Activated T-cell treated with anti-CD3 and anti-CD28 coated beads for 24 hours (primary cell): ENCODE results near the gene PHF14.

Experiments used
- DNase-seq: peaks from one replicate; pipeline ENCODE4 v3.0.0-alpha.2; 2020; ENCODE audit warnings: low read depth

Gene PHF14

DNA sequence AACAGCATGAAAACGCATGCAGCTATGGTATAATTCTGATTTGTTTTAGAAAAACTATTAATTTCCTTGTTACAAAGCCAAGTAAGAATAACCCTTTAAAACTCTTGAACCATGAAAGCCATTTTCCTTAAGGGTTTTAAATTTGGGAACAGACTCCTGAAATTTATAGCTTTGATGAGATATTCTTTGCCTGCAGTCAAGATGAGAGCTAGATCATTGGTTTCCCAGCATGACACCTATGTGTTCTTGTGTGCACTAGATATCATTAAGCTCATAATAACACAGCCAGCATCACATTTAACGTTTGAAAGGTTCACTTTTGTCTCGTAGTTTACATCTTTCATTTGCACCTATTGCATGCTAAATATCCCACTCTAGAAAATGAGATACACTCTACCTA lies 202.2 kb downstream of the PHF14 start:
- no peak for DNase-seq

DNA sequence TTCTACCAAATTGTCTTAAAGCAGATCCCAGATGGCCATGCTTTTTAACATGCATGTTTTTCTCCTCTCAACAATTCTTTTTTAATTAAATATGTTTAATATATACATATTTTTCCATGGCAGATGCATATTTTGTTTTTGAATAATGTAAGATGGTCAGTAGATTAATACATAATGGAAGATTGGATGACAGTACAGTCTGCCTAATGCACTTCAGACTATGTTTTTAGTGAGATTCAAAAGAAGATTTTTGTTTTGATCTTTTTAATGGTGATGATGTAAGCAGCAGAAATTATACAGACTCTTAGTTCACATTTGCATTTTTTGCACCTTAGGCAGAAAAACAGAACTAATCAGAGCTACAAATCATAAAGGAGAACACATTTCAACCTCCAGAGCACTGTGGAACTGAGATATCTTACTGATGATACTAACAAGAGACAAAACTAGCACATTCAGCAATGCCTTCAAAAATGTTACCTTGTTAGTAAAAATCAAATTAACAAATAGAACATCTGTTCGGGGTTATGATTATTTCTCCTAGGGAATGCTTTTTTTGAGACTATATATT lies 203.4 kb downstream of the PHF14 start:
- no peak for DNase-seq

DNA sequence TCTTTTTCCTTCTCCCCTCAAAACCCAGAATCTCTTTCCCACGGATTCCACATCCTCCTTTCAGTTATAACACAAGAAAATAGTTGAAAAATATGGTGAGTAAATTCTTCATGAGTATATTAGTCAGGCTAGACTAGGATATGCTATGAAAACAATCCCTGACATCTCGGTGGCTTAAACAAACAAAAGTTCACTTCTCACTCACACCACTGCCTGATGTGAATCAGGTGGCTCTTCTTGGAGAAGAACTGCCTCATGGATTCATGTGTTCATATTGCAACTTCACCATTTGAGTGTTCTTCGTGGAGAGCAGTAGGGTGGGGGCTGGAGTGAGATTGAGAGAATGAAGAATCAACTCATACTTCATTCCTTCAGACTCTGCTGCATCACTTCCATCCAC lies 204.1 kb downstream of the PHF14 start:
- no peak for DNase-seq

DNA sequence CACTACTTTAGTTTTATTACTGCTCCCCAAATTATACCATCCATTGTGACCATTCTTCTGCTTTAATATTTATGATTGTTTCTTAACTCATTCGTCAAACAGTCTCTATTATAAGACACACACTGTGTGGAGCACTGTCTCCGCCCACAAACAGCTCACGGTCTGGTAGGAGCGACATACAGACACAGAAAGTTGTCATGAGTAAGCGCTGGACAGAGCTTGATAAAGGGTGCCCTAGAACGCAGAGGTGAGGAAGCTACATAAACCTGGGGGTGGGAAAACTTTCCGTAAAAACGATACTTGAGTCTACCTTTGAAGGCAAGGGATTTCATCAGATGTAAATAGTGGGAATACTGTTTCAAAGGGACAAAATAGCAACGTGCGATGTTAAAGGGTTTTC lies 207.9 kb downstream of the PHF14 start:
- no peak for DNase-seq

DNA sequence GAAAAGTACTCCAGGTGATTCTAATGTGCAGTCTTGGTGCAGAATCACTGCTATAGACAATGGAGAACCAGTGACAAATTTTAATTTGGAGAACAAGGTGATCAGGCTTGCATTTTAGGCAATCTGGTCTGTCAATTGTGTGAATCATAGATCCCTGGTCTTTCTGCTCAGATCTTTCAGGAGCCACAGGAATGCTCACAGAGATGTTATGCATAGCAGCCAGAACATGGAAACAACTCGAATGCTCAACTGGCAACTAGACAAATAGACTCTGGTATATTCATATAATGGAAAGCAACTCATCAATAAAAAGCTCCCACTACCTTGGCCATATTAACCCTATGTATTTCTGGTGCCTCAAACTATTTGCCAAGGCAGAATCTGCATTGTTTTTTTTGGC lies 209.1 kb downstream of the PHF14 start:
- DNase-seq: no peak

DNA sequence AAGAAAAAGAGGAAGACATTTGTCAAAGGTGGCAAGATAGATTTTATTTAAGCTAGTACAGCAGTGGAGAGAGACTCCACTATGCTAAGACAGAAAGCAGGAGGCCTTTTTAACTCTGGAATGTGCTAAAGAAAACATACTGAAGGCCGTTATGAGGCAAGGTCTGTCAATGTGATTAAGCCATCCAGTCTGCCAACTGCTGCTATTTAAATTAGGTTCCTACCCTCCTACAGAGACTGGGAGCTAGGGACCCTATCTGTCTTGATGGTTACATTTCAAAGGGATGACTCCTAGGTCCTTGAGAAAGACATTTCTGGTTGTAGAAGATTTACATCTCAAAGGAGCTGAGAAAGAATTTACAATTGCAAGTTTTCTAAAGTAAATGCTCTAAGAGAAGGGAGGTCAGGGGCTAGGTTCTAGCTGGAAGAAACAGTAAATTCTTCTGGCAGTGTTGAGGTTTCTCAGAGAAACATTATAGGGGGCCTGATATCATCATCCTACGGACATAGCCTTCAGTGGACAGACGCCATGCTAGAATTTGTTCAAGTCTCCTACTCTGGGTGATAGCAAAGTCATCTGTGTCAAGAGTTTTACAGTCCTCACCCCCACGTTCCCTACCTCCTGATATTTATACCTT lies 211.6 kb downstream of the PHF14 start:
- no peak for DNase-seq

DNA sequence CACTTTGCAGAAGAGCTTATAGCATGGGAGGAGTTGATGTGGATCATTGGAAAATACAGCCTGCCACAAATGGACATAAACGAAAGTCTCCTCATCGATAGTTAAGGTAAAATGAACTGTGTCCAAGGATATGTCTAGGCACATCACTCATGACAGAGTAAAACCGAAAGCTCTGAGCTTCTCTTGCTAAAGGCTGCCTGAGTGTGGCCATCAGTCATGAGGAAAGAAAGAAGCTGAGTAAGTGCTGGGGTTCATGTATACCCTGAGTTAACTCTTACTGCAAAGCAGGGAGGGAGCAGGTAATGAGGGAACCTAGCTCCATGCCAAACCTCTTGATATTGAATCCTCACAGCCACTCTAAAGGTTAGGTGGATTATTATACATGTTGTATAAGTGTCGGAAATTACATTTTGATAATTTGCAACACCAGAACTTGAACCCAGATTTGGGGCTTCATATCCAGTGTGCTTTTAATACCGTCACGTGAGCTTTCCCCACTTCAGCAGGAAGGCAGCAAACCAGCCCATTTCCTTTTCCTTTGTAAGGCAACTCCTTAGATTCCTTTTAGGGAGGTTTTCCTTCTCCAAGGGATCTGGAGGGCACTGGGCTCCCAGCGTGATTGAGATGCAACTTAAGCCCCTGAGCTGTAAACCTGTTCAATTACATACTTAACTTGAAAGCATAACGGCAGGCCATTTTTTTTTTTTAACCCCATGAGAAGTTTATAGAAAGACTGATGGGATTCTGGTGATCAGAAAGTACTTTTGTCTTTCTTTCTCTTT lies 215.0 kb downstream of the PHF14 start:
- no peak for DNase-seq

DNA sequence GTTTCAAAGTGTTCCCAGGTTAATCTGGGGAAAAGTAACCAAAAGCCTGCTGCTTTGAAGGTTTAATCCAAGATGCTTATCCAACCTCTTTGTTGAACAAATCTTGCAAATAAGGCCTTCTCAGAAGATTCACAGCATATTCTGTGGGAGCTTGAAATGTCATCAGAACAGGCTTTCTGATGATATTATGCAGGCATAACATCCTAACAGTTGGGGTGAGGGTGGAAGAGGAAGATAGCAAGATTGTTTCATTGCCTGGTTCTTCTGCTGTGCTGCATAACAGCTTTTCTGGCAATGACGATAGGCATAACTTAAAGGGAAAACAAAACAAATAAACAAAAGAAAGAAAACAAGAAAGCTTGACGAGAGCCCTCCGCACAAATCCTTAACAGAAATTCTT lies 217.4 kb downstream of the PHF14 start:
- DNase-seq: no peak

DNA sequence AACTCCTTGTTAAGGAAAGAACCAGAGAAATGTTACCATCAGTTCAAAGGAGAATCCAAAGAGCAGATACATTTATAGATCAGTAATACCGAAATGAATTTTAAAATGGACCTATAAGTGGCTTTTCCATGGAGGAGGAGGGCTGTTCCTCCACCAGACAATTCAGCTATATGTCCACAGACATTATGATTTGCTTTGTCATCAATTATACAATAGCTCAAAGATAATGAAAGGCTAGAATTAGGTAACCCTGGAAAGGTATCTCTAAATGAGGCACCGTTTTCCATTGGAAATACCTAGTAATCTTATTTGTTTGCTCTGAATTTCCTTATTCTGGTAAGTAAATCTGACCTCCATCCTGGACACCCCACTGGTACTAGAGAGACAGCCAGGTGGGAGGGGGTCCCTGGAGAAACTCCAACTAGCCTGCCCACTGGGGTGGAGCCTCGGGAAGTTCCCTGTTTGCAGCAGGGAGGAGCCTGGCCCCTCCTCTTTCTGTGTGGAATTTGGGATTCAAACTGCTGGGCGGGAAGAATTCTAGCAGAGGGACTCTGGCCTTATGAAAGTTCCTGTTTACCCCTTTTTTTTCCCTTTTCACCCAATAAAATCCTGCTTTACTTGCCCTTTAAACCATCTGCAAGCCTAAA lies 218.0 kb downstream of the PHF14 start:
- DNase-seq: no peak

DNA sequence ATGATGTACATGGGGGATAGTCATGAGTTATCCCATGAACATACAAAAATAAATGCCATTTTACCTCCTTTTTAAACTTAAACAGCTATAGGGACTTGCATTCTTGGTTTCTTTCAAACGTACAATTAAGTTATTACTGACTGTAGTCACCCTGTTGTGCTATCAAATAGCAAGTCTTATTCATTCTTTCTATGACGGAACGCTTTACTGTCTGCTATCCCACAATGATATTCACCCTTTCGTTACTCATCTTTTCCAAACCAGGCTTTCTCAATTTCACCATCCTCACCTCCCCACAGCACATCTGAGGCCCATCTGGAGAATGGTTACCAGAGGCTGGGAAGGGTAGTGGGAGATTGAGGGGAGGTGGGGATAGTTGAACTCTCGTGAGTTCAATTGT lies 218.8 kb downstream of the PHF14 start:
- no peak for DNase-seq

DNA sequence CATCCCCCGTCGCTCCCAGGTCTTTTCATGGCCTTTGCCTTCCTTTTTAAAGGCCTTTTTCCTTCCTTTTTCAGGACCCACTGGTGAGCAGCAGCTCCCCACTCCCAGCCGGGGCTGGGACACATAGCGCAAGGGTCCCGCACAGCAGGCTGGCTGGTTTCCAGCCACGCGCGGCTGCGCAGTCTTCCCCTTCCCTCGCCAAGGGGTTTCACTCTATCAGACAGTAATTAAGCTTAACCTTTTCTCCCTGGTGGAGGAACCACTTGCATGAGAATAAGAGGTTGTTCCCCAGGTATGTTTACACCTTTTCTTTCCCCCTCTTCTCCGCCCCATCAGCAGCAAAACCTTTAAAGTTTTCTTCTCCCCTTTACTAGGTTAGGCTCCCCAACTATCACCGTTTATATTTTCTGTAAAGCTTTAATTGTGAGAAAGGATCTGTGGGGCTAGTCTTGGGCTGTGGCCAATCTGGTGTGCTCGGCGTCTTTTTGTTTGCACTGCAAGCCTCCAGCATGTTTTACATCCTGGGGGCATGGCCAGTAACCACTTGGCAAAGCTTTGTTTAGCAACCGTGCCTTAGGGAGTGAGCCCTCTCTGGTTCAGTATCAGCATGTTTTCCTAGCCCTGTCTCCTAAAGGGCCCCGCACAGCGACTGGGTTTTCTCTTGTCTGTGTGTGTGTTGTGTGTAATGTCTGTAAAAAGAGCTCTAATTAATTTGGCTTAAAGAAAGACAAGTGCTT lies 219.6 kb downstream of the PHF14 start:
- no peak for DNase-seq

DNA sequence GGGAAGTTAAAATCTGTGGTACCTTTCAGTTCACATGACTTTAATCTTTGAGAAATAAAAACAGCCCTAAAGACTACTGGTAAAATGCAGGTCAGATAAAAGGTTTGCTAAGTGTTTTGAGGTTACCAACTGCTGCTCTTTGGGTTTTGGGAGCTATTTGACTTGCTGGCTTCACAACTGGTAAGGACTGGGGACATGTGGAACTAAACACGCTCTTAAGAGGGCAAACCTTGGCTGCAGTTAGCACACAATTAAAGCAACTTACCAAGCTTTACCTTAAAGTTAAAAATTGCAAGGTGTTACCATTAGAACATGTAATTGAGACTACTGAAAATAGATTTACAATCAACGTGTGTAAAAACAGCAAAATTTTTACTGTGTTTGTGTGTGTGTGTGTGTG lies 220.2 kb downstream of the PHF14 start:
- DNase-seq: no peak

DNA sequence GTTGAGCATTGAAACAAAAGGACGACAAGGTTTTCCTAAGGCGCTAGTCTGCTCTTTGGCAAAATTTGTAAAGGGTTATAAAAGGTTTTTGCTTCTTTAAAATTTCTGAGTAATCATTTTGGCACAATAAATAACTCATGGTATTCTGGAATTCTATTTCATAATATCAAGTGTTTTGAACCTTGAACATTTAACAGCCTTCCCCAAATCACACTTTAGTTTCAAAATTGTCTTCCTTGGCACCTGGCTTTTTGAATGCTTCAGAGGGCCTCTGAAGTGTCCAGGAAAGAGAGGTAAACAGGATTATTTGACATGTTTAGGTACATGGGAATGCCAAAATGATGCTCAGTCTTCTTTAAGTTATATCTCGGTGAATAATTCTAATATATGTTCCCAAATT lies 220.8 kb downstream of the PHF14 start:
- DNase-seq: no peak

DNA sequence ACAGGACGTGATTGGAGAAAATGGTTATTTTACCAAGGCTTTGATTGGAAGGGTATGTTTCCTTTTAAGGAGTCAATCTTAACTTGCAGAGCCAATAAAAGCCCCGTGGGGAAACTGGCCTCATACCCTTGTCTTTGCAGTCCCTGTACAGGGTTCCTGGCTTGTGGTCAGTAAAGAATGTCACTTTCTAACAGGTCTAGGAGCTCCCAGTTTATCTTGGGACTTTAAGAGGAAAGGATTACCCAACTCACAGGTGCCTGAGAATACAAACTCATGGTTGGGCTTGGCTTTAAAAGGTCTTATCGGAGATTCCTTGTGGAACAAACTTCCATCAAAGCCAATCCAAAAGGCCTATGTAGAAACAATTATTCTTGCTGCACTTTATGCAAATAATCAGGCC lies 221.8 kb downstream of the PHF14 start:
- DNase-seq: no peak

DNA sequence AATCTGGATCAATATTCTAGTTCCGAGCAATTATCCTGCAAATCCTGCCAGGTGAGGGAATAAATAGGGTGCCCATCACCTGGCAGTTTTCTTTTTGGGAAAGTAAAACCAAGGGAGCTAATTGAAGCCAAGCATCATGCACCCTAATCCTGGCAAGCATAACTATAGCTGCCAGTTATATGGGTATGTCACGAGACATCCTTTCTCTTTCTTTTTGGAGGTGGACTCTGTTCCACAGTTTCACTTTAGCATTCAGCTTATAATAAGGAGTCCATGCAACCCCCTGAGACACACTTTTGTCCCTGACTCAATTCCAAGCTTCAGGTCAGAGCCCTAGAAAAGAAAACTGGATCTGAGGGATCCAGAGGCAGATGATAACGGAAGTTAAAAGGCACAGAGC lies 222.5 kb downstream of the PHF14 start:
- no peak for DNase-seq

DNA sequence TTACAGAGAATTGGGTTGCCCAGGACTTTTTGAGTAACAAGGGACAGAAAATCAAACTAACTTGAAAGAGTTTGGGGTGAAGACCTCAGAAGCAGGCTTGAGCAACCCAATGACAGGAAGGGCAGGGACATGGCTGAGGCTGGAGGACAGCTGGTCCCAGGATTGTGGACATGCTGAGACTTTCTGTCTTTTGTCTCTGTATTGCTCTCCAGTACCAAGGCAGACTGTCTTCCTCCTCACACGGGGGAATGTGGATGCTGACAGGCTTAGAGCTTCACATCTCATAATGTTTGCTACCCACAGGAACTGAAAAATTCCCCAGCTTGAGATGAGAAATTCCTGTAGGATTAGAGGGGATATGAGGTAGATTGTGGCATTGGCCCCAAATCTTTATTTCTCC lies 229.6 kb downstream of the PHF14 start:
- no peak for DNase-seq

DNA sequence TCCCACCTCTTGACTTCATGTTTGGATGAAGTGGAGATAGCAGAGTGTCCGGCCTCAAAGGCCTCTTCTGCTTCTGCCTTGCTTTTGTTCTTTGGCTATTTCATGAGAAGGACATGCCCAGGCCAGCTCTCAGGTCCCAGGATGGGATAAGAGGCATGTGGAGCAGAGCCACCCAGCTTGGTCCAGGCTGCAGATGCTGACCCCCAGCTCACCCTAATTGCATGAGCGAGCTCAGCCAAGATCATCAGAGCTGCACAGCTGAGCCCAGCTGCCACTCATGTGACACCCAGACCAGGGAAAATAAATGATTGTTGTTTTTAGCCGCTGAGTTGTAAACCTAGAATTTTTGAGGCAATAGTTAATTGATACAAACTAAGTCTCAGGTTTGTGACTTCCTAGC lies 230.0 kb downstream of the PHF14 start:
- DNase-seq: no peak

DNA sequence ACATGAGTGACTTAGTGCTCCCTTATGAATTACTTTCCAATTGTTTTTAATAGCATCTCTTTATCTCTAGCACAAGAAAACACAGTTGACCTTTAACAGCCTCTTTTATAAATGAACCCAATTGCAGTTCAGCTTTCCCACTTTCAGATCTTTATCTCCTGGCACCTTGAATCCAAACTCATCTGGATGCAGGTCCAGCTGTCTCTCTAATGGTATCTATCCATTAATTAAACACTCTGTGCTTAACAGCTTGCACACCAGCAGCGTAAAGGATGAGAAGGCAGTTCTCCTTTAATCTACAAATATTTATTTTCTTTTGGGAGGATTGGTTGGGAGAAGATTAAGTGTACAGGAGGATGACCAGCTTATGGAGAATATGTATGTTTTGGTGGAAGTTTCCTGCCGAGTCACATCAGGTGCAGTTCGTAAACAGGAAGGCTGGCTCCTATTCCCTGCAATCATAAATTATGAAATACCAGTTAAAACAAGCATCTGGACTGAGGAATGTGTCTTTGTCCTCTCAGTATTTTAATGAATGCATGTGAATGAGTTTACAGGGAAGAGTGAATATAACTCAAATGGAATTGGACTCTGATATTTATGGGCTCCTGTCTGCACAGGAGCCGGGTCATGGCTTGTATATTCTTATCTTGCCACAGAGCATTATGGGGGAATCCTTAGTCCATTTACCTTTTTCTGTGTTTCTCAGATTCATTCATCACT lies 232.7 kb downstream of the PHF14 start:
- no peak for DNase-seq

DNA sequence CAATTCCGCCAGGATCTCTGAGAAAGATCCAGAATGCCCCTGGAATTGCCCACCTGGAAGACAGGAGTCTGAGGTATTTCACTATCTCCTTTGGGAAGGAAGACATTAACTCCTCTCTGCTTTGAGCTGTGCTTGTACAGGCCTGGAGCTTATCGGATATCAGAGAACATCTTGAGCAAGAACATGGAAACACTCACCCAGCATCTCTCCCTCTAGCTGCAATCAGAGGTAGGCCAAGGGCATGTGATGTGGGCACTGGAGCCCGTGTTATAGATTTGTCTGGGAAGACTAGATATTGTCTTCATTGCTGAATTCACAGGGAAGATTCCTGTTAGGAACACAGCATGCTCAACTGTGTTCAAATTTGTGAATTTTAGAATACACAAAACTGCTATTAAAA lies 233.9 kb downstream of the PHF14 start:
- no peak for DNase-seq

DNA sequence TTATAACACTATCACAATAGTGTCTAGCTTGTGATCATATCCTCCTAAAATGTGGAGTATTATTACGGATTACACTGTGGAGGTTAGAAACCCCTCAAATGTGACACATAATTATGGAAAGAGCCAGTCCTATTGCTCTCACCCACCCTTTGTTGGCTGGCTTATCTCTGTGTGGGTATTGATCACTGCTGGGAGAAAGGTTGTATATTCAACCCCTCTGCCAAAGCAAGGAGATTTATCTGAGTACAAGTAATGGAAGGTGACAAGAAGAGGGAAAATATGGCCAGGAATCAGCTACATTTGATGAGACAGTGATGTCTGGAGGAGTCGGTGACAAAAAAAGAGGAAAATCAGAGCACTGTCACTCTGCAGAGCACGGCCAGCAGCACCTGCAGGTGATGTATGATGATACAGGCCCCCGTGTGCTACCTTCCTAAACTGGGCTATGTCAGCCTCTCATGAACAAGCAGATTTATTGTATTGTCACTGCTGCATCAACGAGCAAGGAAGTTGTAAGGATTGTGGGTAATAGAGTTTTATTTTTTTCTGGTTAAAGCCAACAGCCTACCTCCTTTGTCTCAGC lies 235.3 kb downstream of the PHF14 start:
- DNase-seq: no peak

DNA sequence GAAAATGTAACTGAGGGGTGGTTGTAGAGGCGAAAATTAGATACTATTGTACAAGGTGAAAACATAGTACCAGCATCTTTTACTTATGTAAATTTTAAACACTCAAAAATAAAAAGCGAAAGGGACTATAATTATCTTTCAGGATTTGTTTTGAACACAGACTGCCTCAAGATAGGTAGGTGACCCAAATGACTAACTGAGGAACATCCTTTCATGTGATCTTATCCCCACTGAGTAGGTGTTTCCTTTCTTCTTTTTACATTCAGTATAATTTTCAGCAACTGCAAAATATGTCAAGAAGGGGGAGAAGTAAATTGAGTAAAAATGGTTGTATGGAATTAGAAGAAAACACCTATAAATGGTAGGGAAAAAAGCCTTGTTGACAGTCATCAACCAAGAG lies 236.7 kb downstream of the PHF14 start:
- no peak for DNase-seq
